ENCODE measurements around the gene YTHDF1.

- TF ChIP-seq CTCF (IDR thresholded peaks at IDR 0.05) (no peak), POLR2AphosphoS5 (IDR thresholded peaks at IDR 0.05) (no peak)
These were observed 23.2 kb downstream of the YTHDF1 start for GRCh38 chr20:63192721-63193120.

Data from esophagus muscularis mucosa (tissue), 3 donors.